DND-41 (cell line): ENCODE data around the gene DGKB.

Experiments
- CTCF ChIP-seq: IDR thresholded peaks from 2 replicates; pipeline ENCODE4 v1.5.1; 2012; ENCODE audit warnings: borderline replicate concordance, low read length, moderate library complexity, mild to moderate bottlenecking; ENCODE audit not compliant: poor library complexity, severe bottlenecking; ENCODE audit errors: extremely low read depth
- EZH2 ChIP-seq: IDR thresholded peaks from 3 replicates; pipeline ENCODE4 v1.6.1; 2012; ENCODE audit warnings: borderline replicate concordance, low read depth, mild to moderate bottlenecking, moderate library complexity, low read length, inconsistent platforms; ENCODE audit not compliant: severe bottlenecking

GRCh38 chr7:14748461-14748860 is 154.1 kb downstream of the DGKB start:
- TF ChIP-seq CTCF = no peak
- TF ChIP-seq EZH2 = no peak
